ENCODE results near the gene IGSF8. TPM values are rescaled to one million over a fixed set of nuclear protein-coding genes. Genes with fewer than 3 reads are reported as not detected.

IGSF8 gene
- total RNA-seq, 6 experiments from 2014 or later, result 27.5 to 45.7 (median 29.4) TPM

- TF ChIP-seq, protein P1, sequence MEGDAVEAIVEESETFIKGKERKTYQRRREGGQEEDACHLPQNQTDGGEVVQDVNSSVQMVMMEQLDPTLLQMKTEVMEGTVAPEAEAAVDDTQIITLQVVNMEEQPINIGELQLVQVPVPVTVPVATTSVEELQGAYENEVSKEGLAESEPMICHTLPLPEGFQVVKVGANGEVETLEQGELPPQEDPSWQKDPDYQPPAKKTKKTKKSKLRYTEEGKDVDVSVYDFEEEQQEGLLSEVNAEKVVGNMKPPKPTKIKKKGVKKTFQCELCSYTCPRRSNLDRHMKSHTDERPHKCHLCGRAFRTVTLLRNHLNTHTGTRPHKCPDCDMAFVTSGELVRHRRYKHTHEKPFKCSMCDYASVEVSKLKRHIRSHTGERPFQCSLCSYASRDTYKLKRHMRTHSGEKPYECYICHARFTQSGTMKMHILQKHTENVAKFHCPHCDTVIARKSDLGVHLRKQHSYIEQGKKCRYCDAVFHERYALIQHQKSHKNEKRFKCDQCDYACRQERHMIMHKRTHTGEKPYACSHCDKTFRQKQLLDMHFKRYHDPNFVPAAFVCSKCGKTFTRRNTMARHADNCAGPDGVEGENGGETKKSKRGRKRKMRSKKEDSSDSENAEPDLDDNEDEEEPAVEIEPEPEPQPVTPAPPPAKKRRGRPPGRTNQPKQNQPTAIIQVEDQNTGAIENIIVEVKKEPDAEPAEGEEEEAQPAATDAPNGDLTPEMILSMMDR (IDR thresholded peaks at IDR 0.05), result no peak
- no peak for TF ChIP-seq POLR2A (IDR thresholded peaks at IDR 0.05)
- Histone ChIP-seq H3K27me3 (no peaks in the 10 kb centered on the region), H3K9me3 (no peaks in the 10 kb centered on the region), H3K4me3 (no peak overlapping the region), H3K36me3 (no peaks in the 10 kb centered on the region), H3K4me1 (peaks cover 0 to 10% (median 0%) of the 10 kb centered on the region in 4 donors), H3K27ac (no peak overlapping the region)
- DNase-seq (no peak), ATAC-seq (no peak)
- WGBS (ENCODE audit: insufficient coverage, low coverage, low lambda C conversion rate, missing lambda C conversion rate), result 59% methylated on average over 3 of the region's 5 CpGs
- intact Hi-C loops (cut with DNase I), result no loop called here
These were observed 30.2 kb downstream of the IGSF8 start for GRCh38 chr1:160068225-160068624.

DNA sequence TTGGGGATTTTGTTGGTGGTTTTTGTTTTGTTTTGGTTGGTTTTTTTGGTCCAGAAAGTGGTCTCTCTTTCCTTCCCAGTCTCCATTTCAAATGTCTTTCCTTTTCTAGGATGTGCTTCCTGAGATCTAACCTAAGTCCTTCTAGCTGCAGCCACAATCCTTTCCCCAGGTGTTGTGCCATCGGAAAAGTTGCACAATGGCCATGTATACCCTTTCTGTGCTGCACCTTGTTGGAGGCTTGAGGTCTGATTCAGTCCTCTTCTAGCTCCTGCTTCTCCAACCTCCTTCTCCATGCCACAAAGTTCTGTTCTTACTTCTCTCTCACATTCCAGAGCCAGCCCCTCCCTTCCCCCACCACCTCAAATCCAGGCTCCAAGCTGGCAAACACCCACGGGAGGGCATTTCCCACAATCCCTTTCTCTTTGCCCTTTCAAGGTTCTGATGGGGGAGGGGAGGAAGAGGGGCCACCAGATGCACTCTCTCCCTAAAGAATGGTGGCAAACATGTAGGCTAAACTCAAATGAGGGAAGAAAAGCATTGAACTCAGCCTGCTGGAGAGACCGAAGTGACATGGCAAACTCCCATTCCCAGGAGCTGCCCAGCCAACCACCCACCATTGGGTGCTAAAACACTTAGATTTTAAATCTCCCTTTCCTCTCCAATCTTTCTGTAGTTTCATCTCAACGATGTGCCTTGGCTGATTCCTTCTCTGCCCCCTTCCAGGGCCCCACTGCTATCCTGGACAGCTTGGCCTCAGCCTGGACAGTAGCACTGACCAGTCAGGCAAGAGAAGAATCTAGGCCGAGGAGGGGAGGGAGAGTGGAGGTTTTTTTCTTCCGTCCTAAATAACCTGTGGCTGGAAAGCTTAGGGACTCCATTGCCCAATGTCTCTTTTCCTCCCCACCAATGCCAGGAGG is 31.3 kb downstream of the IGSF8 start:
- H3K27me3 ChIP-seq, result no peaks in the 10 kb centered on the region
- peaks cover 0 to 10% (median 0%) of the 10 kb centered on the region in 4 donors for H3K4me1 ChIP-seq
- no peak for TF ChIP-seq POLR2A (IDR thresholded peaks at IDR 0.05)
- TF ChIP-seq, protein P1 (IDR thresholded peaks at IDR 0.05), result no peak
- DNase-seq (no peak), ATAC-seq (no peak)
- H3K9me3 ChIP-seq, result no peaks in the 10 kb centered on the region
- no peak overlapping the region for H3K27ac ChIP-seq
- H3K4me3 ChIP-seq, result no peak overlapping the region
- WGBS (ENCODE audit: insufficient coverage, low coverage, low lambda C conversion rate, missing lambda C conversion rate), result 58% methylated on average over 5 of the region's 6 CpGs
- intact Hi-C loops (cut with DNase I), result no loop called here
- no peaks in the 10 kb centered on the region for H3K36me3 ChIP-seq

DNA sequence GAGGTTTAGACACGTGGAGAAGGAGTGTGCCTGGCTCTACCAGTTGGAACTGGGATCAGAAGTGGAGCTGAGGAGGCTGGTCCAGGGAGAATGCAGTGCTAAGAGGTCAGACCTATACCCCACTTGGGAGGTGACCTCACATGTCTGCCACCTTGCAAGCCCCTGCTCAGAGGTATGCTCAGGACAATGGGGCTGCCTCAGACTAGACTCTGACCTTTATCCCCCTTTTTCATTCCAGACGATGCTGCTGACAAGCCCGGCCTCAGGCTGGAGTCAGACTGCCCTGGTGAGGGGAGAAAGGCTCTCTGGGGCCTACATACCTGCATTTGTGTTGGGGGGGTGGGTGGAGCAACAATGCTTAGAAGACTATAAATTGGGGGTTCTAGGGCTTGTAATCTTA is 33.7 kb downstream of the IGSF8 start:
- Histone ChIP-seq H3K27ac (no peak overlapping the region), H3K36me3 (no peaks in the 10 kb centered on the region), H3K4me3 (no peak overlapping the region), H3K9me3 (no peaks in the 10 kb centered on the region), H3K27me3 (no peaks in the 10 kb centered on the region), H3K4me1 (no peaks in the 10 kb centered on the region)
- ATAC-seq, result no peak
- 80% methylated on average over 3 of the region's 3 CpGs for WGBS (ENCODE audit: insufficient coverage, low coverage, low lambda C conversion rate, missing lambda C conversion rate)
- no peak for DNase-seq
- intact Hi-C loops (cut with DNase I), result no loop called here
- TF ChIP-seq, protein P1 (IDR thresholded peaks at IDR 0.05), result no peak
- TF ChIP-seq POLR2A (IDR thresholded peaks at IDR 0.05), result no peak

- no peaks in the 10 kb centered on the region for H3K36me3 ChIP-seq
- no peaks in the 10 kb centered on the region for H3K27me3 ChIP-seq
- no peak for TF ChIP-seq POLR2A (IDR thresholded peaks at IDR 0.05)
- TF ChIP-seq, protein P1 (IDR thresholded peaks at IDR 0.05), result no peak
- no peak overlapping the region for H3K4me3 ChIP-seq
- no peak overlapping the region for H3K27ac ChIP-seq
- H3K9me3 ChIP-seq, result no peaks in the 10 kb centered on the region
- 69% methylated on average over 3 of the region's 3 CpGs for WGBS (ENCODE audit: insufficient coverage, low coverage, low lambda C conversion rate, missing lambda C conversion rate)
- intact Hi-C loops (cut with DNase I), result no loop called here
- peak in 2 of 4 donors; percentile 45 to 74 for ATAC-seq
- H3K4me1 ChIP-seq, result no peaks in the 10 kb centered on the region
- DNase-seq, result no peak
These were observed 34.3 kb downstream of the IGSF8 start for GRCh38 chr1:160064164-160064563.
